Measurements from ENCODE around the gene RBL2.
"Not testable (repeated sequence)": the region's sequence is repeated elsewhere in the genome, so short reads cannot be mapped to it uniquely, and the experiment has no call there.

RBL2 gene

DNA sequence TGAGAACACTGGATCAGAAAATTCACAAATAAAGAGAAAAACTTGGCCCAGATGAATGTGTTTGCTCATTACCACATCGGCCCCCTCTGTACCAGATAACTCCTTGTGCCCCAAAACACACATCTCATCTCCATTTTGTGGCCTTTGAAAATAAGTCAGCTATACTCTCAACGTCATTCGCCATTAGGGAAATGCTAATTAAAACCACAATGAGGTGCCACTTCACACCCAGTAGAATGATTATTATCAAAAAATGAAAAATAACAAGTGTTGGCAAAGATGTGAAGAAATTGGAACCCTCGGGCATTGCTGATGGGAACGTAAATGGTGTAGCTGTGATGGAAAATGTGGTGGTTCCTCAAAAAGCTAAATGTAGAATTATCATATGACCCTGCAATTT, 103.4 kb downstream of the RBL2 start:
- no peak for DNase-seq (ENCODE audit: low spot score)

DNA sequence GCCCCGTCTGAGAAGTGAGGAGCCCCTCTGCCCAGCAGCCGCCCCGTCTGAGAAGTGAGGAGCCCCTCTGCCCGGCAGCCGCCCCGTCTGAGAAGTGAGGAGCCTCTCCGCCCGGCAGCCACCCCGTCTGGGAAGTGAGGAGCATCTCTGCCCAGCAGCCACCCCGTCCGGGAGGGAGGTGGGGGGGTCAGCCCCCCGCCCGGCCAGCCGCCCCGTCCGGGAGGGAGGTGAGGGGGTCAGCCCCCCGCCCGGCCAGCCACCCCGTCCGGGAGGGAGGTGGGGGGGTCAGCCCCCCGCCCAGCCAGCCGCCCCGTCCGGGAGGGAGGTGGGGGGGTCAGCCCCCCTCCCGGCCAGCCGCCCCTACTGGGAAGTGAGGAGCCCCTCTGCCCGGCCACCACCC, 105.1 kb downstream of the RBL2 start:
- DNase-seq (ENCODE audit: low spot score) = not testable (repeated sequence)

DNA sequence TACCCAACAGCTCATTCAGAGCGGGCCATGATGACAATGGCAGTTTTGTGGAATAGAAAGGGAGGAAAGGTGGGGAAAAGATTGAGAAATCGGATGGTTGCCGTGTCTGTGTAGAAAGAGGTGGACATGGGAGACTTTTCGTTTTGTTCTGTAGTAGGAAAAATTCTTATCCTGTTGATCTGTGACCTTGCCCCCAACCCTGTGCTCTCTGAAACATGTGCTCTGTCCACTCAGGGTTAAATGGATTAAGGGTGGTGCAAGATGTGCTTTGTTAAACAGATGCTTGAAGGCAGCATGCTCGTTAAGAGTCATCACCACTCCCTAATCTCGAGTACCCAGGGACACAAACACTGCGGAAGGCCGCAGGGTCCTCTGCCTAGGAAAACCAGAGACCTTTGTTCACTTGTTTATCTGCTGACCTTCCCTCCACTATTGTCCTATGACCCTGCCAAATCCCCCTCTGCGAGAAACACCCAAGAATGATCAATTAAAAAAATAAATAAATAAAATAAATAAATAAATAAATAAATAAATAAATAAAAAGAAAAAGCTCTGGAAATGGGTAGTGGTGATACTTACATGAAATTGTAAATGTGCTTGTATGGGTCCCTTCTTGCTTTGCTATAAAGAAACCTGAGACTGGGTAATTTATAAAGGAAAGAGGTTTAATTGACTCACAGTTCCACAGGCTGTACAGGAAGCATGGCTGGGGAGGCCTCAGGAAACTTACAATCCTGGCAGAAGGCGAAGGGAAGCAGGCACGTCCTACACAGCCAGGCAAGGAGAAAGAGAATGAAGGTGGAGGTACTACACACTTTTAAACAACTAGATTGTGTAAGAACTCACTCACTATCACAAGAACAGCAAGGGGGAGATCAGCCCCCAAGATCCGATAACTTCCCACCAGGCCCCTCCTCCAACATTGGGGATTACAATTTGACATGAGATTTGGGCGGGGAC, 105.8 kb downstream of the RBL2 start:
- not testable (repeated sequence) for DNase-seq (ENCODE audit: low spot score)
